ENCODE measurements around the gene SMARCAL1.

GRCh38 chr2:216450784-216451183 is 38.5 kb downstream of the SMARCAL1 start:
- TF ChIP-seq CTCF (IDR thresholded peaks at IDR 0.05), result no peak
- TF ChIP-seq POLR2AphosphoS5 (IDR thresholded peaks at IDR 0.05), result no peak
- no peak for TF ChIP-seq POLR2A (IDR thresholded peaks at IDR 0.05)
- TF ChIP-seq EP300 (IDR thresholded peaks at IDR 0.05), result no peak
